HG03378 (cell line): Measurements from ENCODE around the gene MYH3.
"Not testable (repeated sequence)": the region's sequence is repeated elsewhere in the genome, so short reads cannot be mapped to it uniquely, and the experiment has no call there.

Experiments used
- ATAC-seq: cut with Tn5 transposase; IDR thresholded peaks from one replicate; pipeline ENCODE4 v1.9.1; 2021; ENCODE audit warnings: mild to moderate bottlenecking, moderate library complexity; ENCODE audit not compliant: unreplicated experiment

Gene MYH3

DNA sequence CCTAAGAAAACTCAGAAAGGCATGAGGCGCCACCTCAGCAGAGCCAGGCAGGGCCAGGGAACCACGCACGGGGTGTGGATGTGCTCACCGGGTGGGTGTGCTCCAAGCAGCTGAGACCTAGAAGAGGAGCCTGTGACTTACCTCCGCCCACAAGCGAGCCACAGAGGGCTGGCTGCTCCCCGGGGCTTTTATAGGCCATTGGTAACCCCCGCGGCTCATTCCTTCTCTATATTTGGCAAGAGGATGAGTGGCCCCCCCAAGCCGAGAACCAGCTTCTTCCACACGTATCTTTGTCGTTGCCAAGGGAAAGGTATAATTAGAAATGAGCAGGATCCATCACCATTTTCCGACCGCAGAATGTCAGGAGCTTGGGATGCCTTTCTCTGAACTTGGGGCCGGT is at the start of gene MYH3:
TSS of gene MYH3 (minus strand) at position 162 of the 400 bp plus-strand sequence. CDS start 2,245 bp downstream, outside the sequence.
- ATAC-seq, result no peak

DNA sequence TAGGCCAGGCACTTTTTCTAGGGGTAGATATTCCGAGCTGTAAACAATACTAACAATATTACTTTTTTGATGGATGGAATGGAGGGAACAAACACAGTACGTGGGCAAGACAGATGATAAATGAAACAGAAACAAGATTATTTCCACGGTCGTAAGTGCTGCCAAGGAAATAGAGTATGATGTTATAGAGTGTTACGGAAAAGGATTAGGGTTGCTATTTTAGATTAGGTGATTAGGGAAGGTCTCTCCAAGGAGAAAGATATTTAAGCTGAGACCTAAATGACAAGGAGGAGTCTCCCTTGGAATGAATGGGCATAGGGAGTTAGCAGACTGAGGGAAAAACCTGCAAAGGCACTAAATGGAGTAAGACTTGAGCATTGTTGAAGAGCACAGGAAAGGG is 48.6 kb upstream of the MYH3 start:
- no peak for ATAC-seq

DNA sequence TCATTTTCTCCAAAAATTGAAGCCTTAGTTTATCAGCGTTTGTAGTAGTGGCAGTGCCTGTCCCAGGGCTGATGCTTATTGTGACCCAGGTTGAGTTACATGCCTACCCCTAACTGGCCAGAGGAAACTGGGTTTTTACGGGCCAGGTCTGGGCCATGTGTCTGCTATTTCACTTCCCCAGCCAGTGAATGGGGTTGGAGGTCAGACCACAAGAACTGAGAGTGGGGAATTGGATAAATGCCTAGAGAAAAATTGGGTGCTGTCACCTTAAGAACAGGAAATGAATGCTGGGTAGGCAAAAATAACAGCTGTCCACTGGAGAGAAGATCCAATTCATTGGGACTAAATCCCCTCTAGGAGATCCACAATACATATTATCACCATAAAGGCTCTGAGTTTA is 45.5 kb upstream of the MYH3 start:
- ATAC-seq, result no peak

DNA sequence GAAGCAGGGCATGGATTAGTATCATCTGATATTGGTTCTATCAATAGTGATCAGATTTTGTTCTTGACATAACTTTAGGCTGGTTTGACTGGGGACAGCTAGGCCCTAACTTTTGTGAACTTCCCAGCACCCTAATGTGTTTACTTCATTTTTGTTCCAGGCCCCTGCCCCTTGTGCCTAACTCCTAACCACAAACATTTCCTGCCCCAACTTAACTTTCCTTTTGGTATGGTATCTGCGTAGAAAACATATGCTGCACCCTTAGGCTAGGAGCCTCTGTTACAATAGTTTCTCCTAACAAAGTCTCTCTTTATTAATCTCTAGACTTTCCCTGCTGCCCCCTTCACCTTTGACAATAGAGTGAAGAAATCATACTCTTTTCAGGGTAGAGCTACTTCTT is 42.7 kb upstream of the MYH3 start:
- ATAC-seq, result no peak

GRCh38 chr17:10698096-10698818 is 41.1 kb upstream of the MYH3 start:
- ATAC-seq, result no peak

- ATAC-seq, result peak; percentile 93
Measured at GRCh38 chr17:10697092-10698081, 40.3 kb upstream of the MYH3 start, which contains the start of the genes ADPRM and SCO1. Gene ADPRM, plus strand, starts transcription at chr17:10697594. Its CDS starts 7,333 bp downstream, at chr17:10704927. Gene SCO1, minus strand, starts transcription at chr17:10697533. Its CDS starts 26 bp downstream, at chr17:10697507.

- ATAC-seq, result not testable (repeated sequence)
Measured at GRCh38 chr17:10695875-10696407, 38.8 kb upstream of the MYH3 start.

GRCh38 chr17:10687499-10687898 is 30.4 kb upstream of the MYH3 start:
- ATAC-seq, result no peak

DNA sequence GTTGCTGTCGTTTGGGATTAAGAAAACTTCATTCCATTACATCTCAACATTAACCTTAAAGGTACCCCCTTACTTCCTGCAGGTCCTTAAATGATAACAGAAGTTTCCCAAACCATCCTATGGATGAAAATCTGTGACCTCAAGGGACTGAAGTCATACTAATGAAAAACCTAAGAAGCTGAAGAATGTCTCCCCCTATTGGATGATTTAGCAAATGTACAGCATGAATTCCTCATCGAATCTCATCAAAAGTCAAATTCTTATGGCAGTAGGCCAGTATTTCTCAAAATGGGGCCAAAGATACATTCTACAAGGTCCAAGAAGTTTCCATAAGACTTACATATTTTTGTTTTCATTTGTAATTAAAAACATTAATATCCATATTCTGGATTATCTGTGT is 26.7 kb upstream of the MYH3 start:
- ATAC-seq, result no peak

- no peak for ATAC-seq
Measured at GRCh38 chr17:10681866-10682446, 24.8 kb upstream of the MYH3 start.

DNA sequence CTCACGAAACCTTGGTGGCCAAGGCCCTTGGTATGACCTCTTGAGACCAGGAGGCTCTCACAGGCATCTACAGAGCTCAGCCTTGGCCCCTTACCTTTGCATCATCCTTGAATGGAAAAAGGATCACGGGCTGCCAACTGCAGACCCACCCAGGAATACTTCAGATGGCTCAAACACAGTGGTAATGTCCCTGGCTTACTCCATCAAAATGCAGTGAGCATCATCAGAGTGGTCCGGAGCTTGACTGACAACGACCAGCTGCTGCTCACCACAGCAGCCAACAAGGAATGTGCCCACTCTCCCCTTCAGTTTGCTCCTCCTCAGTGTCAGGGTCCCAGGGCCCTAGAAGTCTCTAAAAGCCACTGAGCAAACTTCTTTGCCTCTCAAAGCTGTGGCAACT is 17.6 kb upstream of the MYH3 start:
- ATAC-seq, result no peak

- no peak for ATAC-seq
Measured at GRCh38 chr17:10673312-10673711, 16.2 kb upstream of the MYH3 start.

GRCh38 chr17:10668775-10669174 is 11.7 kb upstream of the MYH3 start:
- no peak for ATAC-seq

- ATAC-seq, result no peak
Measured at GRCh38 chr17:10666906-10667305, 9.8 kb upstream of the MYH3 start.

- no peak for ATAC-seq
Measured at GRCh38 chr17:10664571-10664970, 7.5 kb upstream of the MYH3 start.

DNA sequence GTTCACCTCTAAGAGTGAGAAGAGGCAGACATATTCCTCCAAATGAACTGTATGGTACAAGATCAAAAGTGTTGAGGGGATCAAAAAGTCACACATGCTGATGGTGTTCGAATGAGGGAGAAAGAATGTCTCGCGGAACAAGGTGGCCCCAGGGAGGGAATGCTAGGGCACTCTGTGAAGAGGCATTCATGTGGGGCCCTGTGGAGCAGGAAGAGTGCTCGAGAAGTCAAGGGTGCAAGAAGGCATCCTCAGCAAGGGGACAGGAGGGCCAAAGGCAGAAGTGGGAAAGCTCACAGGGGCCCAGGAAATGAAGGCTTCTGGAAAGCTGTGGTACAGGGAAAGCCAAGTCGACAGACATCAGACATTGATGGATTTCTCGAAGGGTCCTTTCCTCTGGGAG is 6.1 kb upstream of the MYH3 start:
- ATAC-seq, result no peak

GRCh38 chr17:10661437-10661836 is 4.3 kb upstream of the MYH3 start:
- no peak for ATAC-seq

DNA sequence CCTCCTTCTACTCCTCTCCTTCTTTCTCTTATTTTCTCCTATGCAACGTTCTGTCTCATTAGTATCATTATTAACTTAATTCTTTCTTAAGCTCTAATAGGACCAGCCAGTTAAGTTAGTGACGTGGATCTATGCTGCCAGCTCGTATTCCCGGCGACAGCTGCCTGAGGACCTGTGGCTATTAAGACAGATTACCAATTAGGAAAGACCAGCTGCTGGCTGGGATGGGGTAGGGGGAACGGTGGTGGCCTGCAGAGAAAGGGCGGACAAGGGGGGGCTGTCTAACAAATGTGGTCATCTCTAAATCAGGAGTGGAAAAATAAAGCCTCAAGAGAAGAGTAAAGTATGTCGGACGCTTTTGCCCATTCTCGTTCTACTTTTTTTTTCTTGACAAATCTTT is 770 bp upstream of the MYH3 start:
- no peak for ATAC-seq

DNA sequence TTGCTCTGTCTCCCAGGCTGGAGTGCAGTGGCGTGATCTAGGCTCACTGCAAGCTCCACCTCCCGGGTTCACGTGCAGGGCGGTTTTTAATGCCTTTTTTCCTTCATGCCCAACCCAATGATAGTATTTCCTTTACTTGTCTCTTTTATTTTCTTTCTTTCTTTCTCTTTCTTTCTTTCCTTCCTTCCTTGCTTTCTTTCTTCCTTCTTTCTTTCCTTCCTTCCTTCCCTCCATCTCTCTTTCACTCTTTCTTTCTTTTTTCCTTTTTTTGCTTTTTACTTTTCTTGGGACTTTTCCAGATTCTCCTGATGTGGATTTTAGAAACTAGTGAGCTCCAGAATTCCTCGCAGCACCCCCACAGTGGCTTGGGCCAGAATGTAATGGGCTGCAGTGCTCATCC is 3.1 kb downstream of the MYH3 start:
- no peak for ATAC-seq

DNA sequence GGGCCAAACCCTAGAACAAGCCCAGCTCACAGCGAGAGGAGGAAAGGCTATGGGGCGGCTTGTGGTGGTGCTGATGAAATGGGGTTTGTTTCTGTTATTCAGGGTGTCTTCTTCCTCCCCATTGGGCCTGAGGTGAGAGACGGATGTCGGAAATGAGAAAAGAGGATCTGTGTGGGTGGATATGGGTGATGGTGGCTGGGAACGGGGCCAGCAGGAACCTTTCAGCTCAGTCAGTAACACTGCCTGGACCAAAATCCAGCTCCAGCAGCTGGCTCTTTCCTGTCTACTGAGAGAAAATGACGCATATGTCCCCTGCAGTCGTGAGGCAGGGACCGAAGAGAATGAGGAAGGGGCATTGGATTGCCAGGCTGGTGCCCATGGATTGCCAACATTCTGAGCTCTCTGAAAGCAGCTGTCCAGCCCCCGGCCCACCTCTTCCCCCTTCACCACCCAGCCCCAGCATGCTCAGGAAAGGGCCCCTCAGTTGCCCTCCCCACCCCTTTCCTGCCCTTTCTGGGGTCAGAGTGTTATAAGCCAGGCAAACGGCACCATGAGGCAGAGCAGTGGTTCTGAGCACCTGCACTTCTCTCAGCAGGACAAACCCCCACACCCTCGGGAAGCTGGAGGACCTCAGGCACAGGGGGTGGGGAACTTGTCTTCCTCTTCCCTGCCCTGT is 4.0 kb downstream of the MYH3 start:
- no peak for ATAC-seq

DNA sequence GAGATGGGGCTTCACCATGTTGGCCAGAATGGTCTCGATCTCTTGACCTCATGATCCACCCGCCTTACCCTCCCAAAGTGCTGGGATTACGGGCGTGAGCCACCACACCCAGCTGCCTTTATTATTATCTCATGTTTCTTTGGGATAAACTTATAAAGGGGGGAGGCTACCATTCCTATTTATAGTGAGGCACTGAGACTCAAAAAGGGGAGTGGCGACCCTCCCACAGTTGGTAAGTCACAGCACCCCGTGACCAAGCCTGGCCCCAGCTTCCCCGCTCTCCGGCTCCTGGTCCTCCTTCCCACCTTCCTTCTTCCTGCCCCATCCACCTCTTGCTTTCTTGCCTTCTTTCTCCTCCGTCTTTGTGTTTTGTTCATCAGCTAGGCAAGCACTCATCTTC is 5.2 kb downstream of the MYH3 start:
- no peak for ATAC-seq
